ENCODE measurements around the gene DUSP7. TPM values are rescaled to one million over a fixed set of nuclear protein-coding genes. Genes with fewer than 3 reads are reported as not detected.

DUSP7 gene
- total RNA-seq, 1 donor from 2014 or later = 21.7 TPM

DNA sequence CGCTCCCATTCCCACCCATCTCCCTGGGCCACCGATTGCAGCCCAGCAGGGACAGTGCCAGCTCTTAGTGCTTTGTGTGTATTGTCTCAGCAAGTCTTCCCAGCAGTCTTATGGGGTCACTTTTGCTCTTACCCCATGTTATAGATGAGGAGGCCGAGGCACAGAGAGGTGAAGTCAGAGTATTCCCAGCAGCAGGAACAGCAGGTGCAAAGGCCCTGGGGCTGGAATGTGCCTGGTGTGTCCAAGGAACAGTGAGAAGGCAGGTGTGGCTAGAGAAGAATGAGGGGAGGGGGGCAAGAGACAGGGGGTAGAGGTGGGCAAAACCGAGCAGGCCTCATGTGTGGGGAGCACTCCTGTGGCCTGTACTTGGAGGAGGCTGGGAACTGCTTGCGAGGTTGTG is 12.8 kb upstream of the DUSP7 start:
- Mint-ChIP-seq H3K4me1 (ENCODE audit: unreplicated experiment) (peaks cover 15% of the 10 kb centered on the region), H3K27me3 (ENCODE audit: unreplicated experiment) (peaks cover 6% of the 10 kb centered on the region), H3K27ac (ENCODE audit: unreplicated experiment) (no peak overlapping the region), H3K36me3 (ENCODE audit: low read depth, unreplicated experiment) (no peaks in the 10 kb centered on the region), H3K9me3 (ENCODE audit: unreplicated experiment) (no peaks in the 10 kb centered on the region), H3K4me3 (ENCODE audit: unreplicated experiment) (no peak overlapping the region)
- TF ChIP-seq, protein P1, sequence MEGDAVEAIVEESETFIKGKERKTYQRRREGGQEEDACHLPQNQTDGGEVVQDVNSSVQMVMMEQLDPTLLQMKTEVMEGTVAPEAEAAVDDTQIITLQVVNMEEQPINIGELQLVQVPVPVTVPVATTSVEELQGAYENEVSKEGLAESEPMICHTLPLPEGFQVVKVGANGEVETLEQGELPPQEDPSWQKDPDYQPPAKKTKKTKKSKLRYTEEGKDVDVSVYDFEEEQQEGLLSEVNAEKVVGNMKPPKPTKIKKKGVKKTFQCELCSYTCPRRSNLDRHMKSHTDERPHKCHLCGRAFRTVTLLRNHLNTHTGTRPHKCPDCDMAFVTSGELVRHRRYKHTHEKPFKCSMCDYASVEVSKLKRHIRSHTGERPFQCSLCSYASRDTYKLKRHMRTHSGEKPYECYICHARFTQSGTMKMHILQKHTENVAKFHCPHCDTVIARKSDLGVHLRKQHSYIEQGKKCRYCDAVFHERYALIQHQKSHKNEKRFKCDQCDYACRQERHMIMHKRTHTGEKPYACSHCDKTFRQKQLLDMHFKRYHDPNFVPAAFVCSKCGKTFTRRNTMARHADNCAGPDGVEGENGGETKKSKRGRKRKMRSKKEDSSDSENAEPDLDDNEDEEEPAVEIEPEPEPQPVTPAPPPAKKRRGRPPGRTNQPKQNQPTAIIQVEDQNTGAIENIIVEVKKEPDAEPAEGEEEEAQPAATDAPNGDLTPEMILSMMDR (IDR thresholded peaks at IDR 0.05; ENCODE audit: unreplicated experiment) = no peak
- DNase-seq (ENCODE audit: low spot score) = no peak

DNA sequence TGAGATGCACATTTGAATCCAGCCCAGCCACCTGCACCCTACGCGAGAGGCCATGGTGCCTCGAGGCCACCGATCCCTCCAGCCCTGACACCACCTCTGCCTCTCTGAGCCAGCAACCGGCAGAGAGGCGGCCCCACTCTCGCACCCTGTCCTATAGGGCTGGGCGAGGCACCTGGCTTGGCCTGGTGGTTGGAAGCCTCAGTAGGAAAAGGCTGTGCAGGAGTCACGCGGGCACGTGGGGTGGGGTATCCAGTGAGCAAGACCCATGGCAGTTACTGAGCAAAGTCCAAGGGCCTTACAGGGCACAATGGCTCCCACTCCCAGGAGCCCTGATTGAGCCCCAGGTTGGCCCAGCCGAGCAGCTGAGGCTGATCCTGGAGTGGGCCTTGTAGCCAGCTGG is 12.4 kb upstream of the DUSP7 start:
- H3K4me3 Mint-ChIP-seq (ENCODE audit: unreplicated experiment) = no peak overlapping the region
- H3K9me3 Mint-ChIP-seq (ENCODE audit: unreplicated experiment) = no peaks in the 10 kb centered on the region
- peaks cover 15% of the 10 kb centered on the region for H3K4me1 Mint-ChIP-seq (ENCODE audit: unreplicated experiment)
- no peaks in the 10 kb centered on the region for H3K36me3 Mint-ChIP-seq (ENCODE audit: low read depth, unreplicated experiment)
- TF ChIP-seq, protein P1 (IDR thresholded peaks at IDR 0.05; ENCODE audit: unreplicated experiment) = no peak
- no peak overlapping the region for H3K27ac Mint-ChIP-seq (ENCODE audit: unreplicated experiment)
- no peak for DNase-seq (ENCODE audit: low spot score)
- H3K27me3 Mint-ChIP-seq (ENCODE audit: unreplicated experiment) = peaks cover 7% of the 10 kb centered on the region

- TF ChIP-seq, protein P1 (IDR thresholded peaks at IDR 0.05; ENCODE audit: unreplicated experiment) = no peak
- no peak overlapping the region for H3K27ac Mint-ChIP-seq (ENCODE audit: unreplicated experiment)
- peaks cover 10% of the 10 kb centered on the region for H3K27me3 Mint-ChIP-seq (ENCODE audit: unreplicated experiment)
- H3K4me1 Mint-ChIP-seq (ENCODE audit: unreplicated experiment) = peaks cover 15% of the 10 kb centered on the region
- no peak overlapping the region for H3K4me3 Mint-ChIP-seq (ENCODE audit: unreplicated experiment)
- DNase-seq (ENCODE audit: low spot score) = no peak
- H3K9me3 Mint-ChIP-seq (ENCODE audit: unreplicated experiment) = no peaks in the 10 kb centered on the region
- no peaks in the 10 kb centered on the region for H3K36me3 Mint-ChIP-seq (ENCODE audit: low read depth, unreplicated experiment)
Observed at GRCh38 chr3:52068055-52068571, 11.7 kb upstream of the DUSP7 start.

GRCh38 chr3:52067526-52067925 is 11.2 kb upstream of the DUSP7 start:
- no peaks in the 10 kb centered on the region for H3K9me3 Mint-ChIP-seq (ENCODE audit: unreplicated experiment)
- DNase-seq (ENCODE audit: low spot score) = no peak
- H3K4me1 Mint-ChIP-seq (ENCODE audit: unreplicated experiment) = peaks cover 15% of the 10 kb centered on the region
- TF ChIP-seq, protein P1 (IDR thresholded peaks at IDR 0.05; ENCODE audit: unreplicated experiment) = no peak
- no peak overlapping the region for H3K27ac Mint-ChIP-seq (ENCODE audit: unreplicated experiment)
- H3K4me3 Mint-ChIP-seq (ENCODE audit: unreplicated experiment) = no peak overlapping the region
- H3K27me3 Mint-ChIP-seq (ENCODE audit: unreplicated experiment) = peaks cover 10% of the 10 kb centered on the region
- no peaks in the 10 kb centered on the region for H3K36me3 Mint-ChIP-seq (ENCODE audit: low read depth, unreplicated experiment)

- H3K27me3 Mint-ChIP-seq (ENCODE audit: unreplicated experiment) = peaks cover 10% of the 10 kb centered on the region
- no peak overlapping the region for H3K27ac Mint-ChIP-seq (ENCODE audit: unreplicated experiment)
- no peak for DNase-seq (ENCODE audit: low spot score)
- peaks cover 15% of the 10 kb centered on the region for H3K4me1 Mint-ChIP-seq (ENCODE audit: unreplicated experiment)
- H3K4me3 Mint-ChIP-seq (ENCODE audit: unreplicated experiment) = no peak overlapping the region
- no peaks in the 10 kb centered on the region for H3K9me3 Mint-ChIP-seq (ENCODE audit: unreplicated experiment)
- TF ChIP-seq, protein P1 (IDR thresholded peaks at IDR 0.05; ENCODE audit: unreplicated experiment) = no peak
- no peaks in the 10 kb centered on the region for H3K36me3 Mint-ChIP-seq (ENCODE audit: low read depth, unreplicated experiment)
Observed at GRCh38 chr3:52067046-52067445, 10.7 kb upstream of the DUSP7 start.

Measured in endothelial cell (in vitro differentiated cells).